ENCODE results near the gene P2RY10. TPM values are rescaled to one million over a fixed set of nuclear protein-coding genes. Genes with fewer than 3 reads are reported as not detected.

P2RY10 gene
- total and polyA plus RNA-seq, 4 donors, result 0.75 to 1.1 TPM; not detected in 2

GRCh38 chrX:78957049-78957767 is 12.0 kb downstream of the P2RY10 start:
- ATAC-seq (ENCODE audit: low FRiP score), result no peak
- no peak for DNase-seq
- WGBS, 2 donors, result 29 to 44% methylated on average over 2 of the region's 2 CpGs
- no peaks in the 10 kb centered on the region for H3K36me3 ChIP-seq (ENCODE audit: control insufficient read depth in 1 of 2, insufficient read depth in 2 of 2, low read length in 1 of 2)
- H3K9me3 ChIP-seq (ENCODE audit: control insufficient read depth, low read length), result no peaks in the 10 kb centered on the region
- H3K4me3 ChIP-seq (ENCODE audit: low read length in 2 of 2), result no peak overlapping the region
- intact Hi-C loops (cut with DNase I), result no loop called here
- H3K27ac ChIP-seq (ENCODE audit: low read depth in 1 of 2, low read length in 2 of 2), result no peak overlapping the region
- no peaks in the 10 kb centered on the region for H3K4me1 ChIP-seq (ENCODE audit: control insufficient read depth in 1 of 2, insufficient read depth in 2 of 2, low read length in 2 of 2)
- no peaks in the 10 kb centered on the region for H3K27me3 ChIP-seq (ENCODE audit: control insufficient read depth in 1 of 2, insufficient read depth in 2 of 2, low read length in 1 of 2)

DNA sequence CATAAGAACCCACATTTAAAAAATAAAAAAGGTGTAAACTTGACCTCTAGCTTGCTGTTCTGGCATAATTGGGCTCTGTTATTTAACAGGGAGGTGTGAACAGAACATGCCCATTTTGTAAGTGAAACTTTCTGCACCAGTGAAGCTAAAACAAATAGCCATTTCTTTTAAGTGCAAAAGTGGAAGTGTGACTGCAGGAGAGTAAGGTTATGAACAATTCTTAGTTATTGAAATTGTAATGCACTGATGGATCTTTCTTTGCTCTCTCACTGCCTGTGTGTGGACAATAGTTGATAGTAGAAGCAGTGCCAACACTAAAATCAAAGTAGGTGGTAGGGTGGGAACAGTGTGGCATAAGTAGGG is 12.6 kb downstream of the P2RY10 start:
- H3K4me3 ChIP-seq (ENCODE audit: low read length in 2 of 2), result no peak overlapping the region
- no peaks in the 10 kb centered on the region for H3K9me3 ChIP-seq (ENCODE audit: control insufficient read depth, low read length)
- DNase-seq (no peak), ATAC-seq (ENCODE audit: low FRiP score) (no peak)
- intact Hi-C loops (cut with DNase I), result no loop called here
- H3K27ac ChIP-seq (ENCODE audit: low read depth in 1 of 2, low read length in 2 of 2), result no peak overlapping the region
- H3K27me3 ChIP-seq (ENCODE audit: control insufficient read depth in 1 of 2, insufficient read depth in 2 of 2, low read length in 1 of 2), result no peaks in the 10 kb centered on the region
- H3K4me1 ChIP-seq (ENCODE audit: control insufficient read depth in 1 of 2, insufficient read depth in 2 of 2, low read length in 2 of 2), result no peaks in the 10 kb centered on the region
- no peaks in the 10 kb centered on the region for H3K36me3 ChIP-seq (ENCODE audit: control insufficient read depth in 1 of 2, insufficient read depth in 2 of 2, low read length in 1 of 2)

- ATAC-seq (ENCODE audit: low FRiP score) (no peak), DNase-seq (no peak)
- H3K36me3 ChIP-seq (ENCODE audit: control insufficient read depth in 1 of 2, insufficient read depth in 2 of 2, low read length in 1 of 2), result no peaks in the 10 kb centered on the region
- intact Hi-C loops (cut with DNase I), result no loop called here
- no peaks in the 10 kb centered on the region for H3K4me1 ChIP-seq (ENCODE audit: control insufficient read depth in 1 of 2, insufficient read depth in 2 of 2, low read length in 2 of 2)
- no peaks in the 10 kb centered on the region for H3K9me3 ChIP-seq (ENCODE audit: control insufficient read depth, low read length)
- H3K27ac ChIP-seq (ENCODE audit: low read depth in 1 of 2, low read length in 2 of 2), result no peak overlapping the region
- no peak overlapping the region for H3K4me3 ChIP-seq (ENCODE audit: low read length in 2 of 2)
- whole genome bisulfite sequencing, 2 donors, result 61 to 86% methylated on average over 2 of the region's 2 CpGs
- no peaks in the 10 kb centered on the region for H3K27me3 ChIP-seq (ENCODE audit: control insufficient read depth in 1 of 2, insufficient read depth in 2 of 2, low read length in 1 of 2)
Observed at GRCh38 chrX:78958419-78959116, 13.4 kb downstream of the P2RY10 start.

GRCh38 chrX:78960888-78961287 is 15.7 kb downstream of the P2RY10 start:
- Histone ChIP-seq H3K9me3 (ENCODE audit: control insufficient read depth, low read length) (no peaks in the 10 kb centered on the region), H3K27me3 (ENCODE audit: control insufficient read depth in 1 of 2, insufficient read depth in 2 of 2, low read length in 1 of 2) (no peaks in the 10 kb centered on the region), H3K36me3 (ENCODE audit: control insufficient read depth in 1 of 2, insufficient read depth in 2 of 2, low read length in 1 of 2) (no peaks in the 10 kb centered on the region), H3K27ac (ENCODE audit: low read depth in 1 of 2, low read length in 2 of 2) (no peak overlapping the region), H3K4me3 (ENCODE audit: low read length in 2 of 2) (no peak overlapping the region), H3K4me1 (ENCODE audit: control insufficient read depth in 1 of 2, insufficient read depth in 2 of 2, low read length in 2 of 2) (no peaks in the 10 kb centered on the region)
- 70 to 91% methylated on average over 8 of the region's 8 CpGs for WGBS, 2 donors
- DNase-seq (no peak), ATAC-seq (ENCODE audit: low FRiP score) (no peak)
- intact Hi-C loops (cut with DNase I), result no loop called here

GRCh38 chrX:78964598-78964997 is 19.4 kb downstream of the P2RY10 start:
- Histone ChIP-seq H3K9me3 (ENCODE audit: control insufficient read depth, low read length) (no peaks in the 10 kb centered on the region), H3K27ac (ENCODE audit: low read depth in 1 of 2, low read length in 2 of 2) (no peak overlapping the region), H3K4me3 (ENCODE audit: low read length in 2 of 2) (no peak overlapping the region), H3K36me3 (ENCODE audit: control insufficient read depth in 1 of 2, insufficient read depth in 2 of 2, low read length in 1 of 2) (no peaks in the 10 kb centered on the region), H3K27me3 (ENCODE audit: control insufficient read depth in 1 of 2, insufficient read depth in 2 of 2, low read length in 1 of 2) (no peaks in the 10 kb centered on the region), H3K4me1 (ENCODE audit: control insufficient read depth in 1 of 2, insufficient read depth in 2 of 2, low read length in 2 of 2) (no peaks in the 10 kb centered on the region)
- intact Hi-C loops (cut with DNase I), result no loop called here
- DNase-seq (no peak), ATAC-seq (ENCODE audit: low FRiP score) (no peak)
- 72 to 87% methylated on average over 3 of the region's 3 CpGs for WGBS, 2 donors

GRCh38 chrX:78979789-78980464 is 34.7 kb downstream of the P2RY10 start:
- ATAC-seq (ENCODE audit: low FRiP score) (no peak), DNase-seq (no peak)
- WGBS, 2 donors, result 27 to 37% methylated on average over 4 of the region's 4 CpGs
- Histone ChIP-seq H3K4me1 (ENCODE audit: control insufficient read depth in 1 of 2, insufficient read depth in 2 of 2, low read length in 2 of 2) (no peaks in the 10 kb centered on the region), H3K9me3 (ENCODE audit: control insufficient read depth, low read length) (no peaks in the 10 kb centered on the region), H3K27me3 (ENCODE audit: control insufficient read depth in 1 of 2, insufficient read depth in 2 of 2, low read length in 1 of 2) (no peaks in the 10 kb centered on the region), H3K27ac (ENCODE audit: low read depth in 1 of 2, low read length in 2 of 2) (no peak overlapping the region), H3K4me3 (ENCODE audit: low read length in 2 of 2) (no peak overlapping the region), H3K36me3 (ENCODE audit: control insufficient read depth in 1 of 2, insufficient read depth in 2 of 2, low read length in 1 of 2) (no peaks in the 10 kb centered on the region)
- intact Hi-C loops (cut with DNase I), result no loop called here

DNA sequence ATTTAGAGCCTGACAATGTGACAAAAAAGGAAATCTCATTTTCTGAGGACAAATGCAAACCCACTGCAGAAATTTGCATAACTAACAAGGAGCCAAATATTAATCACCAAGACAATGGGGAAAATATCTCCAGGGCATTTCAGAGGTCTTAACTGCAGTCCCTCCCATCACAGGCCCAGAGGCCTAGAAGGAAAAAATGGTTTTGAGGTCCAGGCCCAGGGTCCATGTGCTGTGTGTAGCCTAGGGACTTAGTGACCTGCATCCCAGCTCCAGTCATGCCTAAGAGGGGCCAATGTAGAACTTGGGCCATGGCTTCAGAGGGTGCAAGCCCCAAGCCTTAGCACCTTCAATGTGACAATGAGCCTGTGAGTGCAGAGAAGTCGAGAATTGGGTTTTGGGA is 44.2 kb downstream of the P2RY10 start:
- Histone ChIP-seq H3K4me1 (ENCODE audit: control insufficient read depth in 1 of 2, insufficient read depth in 2 of 2, low read length in 2 of 2) (no peaks in the 10 kb centered on the region), H3K27me3 (ENCODE audit: control insufficient read depth in 1 of 2, insufficient read depth in 2 of 2, low read length in 1 of 2) (no peaks in the 10 kb centered on the region), H3K27ac (ENCODE audit: low read depth in 1 of 2, low read length in 2 of 2) (no peak overlapping the region), H3K4me3 (ENCODE audit: low read length in 2 of 2) (no peak overlapping the region), H3K36me3 (ENCODE audit: control insufficient read depth in 1 of 2, insufficient read depth in 2 of 2, low read length in 1 of 2) (no peaks in the 10 kb centered on the region), H3K9me3 (ENCODE audit: control insufficient read depth, low read length) (no peaks in the 10 kb centered on the region)
- 31 to 48% methylated on average over 1 of the region's 1 CpG for WGBS, 2 donors
- intact Hi-C loops (cut with DNase I), result no loop called here
- DNase-seq (no peak), ATAC-seq (ENCODE audit: low FRiP score) (no peak)

- no peaks in the 10 kb centered on the region for H3K9me3 ChIP-seq (ENCODE audit: control insufficient read depth, low read length)
- WGBS, 2 donors, result 65 to 77% methylated on average over 5 of the region's 5 CpGs
- ATAC-seq (ENCODE audit: low FRiP score) (no peak), DNase-seq (no peak)
- no peak overlapping the region for H3K27ac ChIP-seq (ENCODE audit: low read depth in 1 of 2, low read length in 2 of 2)
- no peaks in the 10 kb centered on the region for H3K36me3 ChIP-seq (ENCODE audit: control insufficient read depth in 1 of 2, insufficient read depth in 2 of 2, low read length in 1 of 2)
- no peaks in the 10 kb centered on the region for H3K27me3 ChIP-seq (ENCODE audit: control insufficient read depth in 1 of 2, insufficient read depth in 2 of 2, low read length in 1 of 2)
- H3K4me3 ChIP-seq (ENCODE audit: low read length in 2 of 2), result no peak overlapping the region
- H3K4me1 ChIP-seq (ENCODE audit: control insufficient read depth in 1 of 2, insufficient read depth in 2 of 2, low read length in 2 of 2), result no peaks in the 10 kb centered on the region
- intact Hi-C loops (cut with DNase I), result no loop called here
Observed at GRCh38 chrX:78997870-78998558, 52.8 kb downstream of the P2RY10 start.
